ENCODE measurements around the gene USP8. TPM values are rescaled to one million over a fixed set of nuclear protein-coding genes. Genes with fewer than 3 reads are reported as not detected.
"Not testable (repeated sequence)": the region's sequence is repeated elsewhere in the genome, so short reads cannot be mapped to it uniquely, and the experiment has no call there.

Gene USP8
- total RNA-seq = 10 to 100 TPM; 32.4 to 34.6 TPM

GRCh38 chr15:50424066-50424890 lies at the start of gene USP8:
USP8 (plus strand) TSS chr15:50424405; CDS start chr15:50439074, 14,669 bp downstream.
- ATAC-seq (peak; percentile 96), DNase-seq (peak; percentile 95 to 97 (median 96))
- no peaks in the 10 kb centered on the region for H3K36me3 ChIP-seq (replicated peaks in 1 of 2; ENCODE audit: insufficient read depth in 1 of 2, low read depth in 2 of 2)
- peak within 1 kb of the TSS; percentile 3 to 94 for H3K4me3 ChIP-seq
- peaks cover 24% of the 10 kb centered on the region for H3K4me1 ChIP-seq
- WGBS, 2 donors = 1% methylated on average over 16 to 55 of the region's 55 CpGs
- TF ChIP-seq POLR2A (IDR thresholded peaks at IDR 0.05) (peak; percentile 76 to 96 (median 95)), CTCF (IDR thresholded peaks at IDR 0.05) (no peak)
- intact Hi-C loops (cut with DNase I) = no loop called here
- H3K27me3 ChIP-seq = no peaks in the 10 kb centered on the region
- H3K27ac ChIP-seq = peak within 1 kb of the TSS; percentile 79 to 98 (median 89)
- no peaks in the 10 kb centered on the region for H3K9me3 ChIP-seq

DNA sequence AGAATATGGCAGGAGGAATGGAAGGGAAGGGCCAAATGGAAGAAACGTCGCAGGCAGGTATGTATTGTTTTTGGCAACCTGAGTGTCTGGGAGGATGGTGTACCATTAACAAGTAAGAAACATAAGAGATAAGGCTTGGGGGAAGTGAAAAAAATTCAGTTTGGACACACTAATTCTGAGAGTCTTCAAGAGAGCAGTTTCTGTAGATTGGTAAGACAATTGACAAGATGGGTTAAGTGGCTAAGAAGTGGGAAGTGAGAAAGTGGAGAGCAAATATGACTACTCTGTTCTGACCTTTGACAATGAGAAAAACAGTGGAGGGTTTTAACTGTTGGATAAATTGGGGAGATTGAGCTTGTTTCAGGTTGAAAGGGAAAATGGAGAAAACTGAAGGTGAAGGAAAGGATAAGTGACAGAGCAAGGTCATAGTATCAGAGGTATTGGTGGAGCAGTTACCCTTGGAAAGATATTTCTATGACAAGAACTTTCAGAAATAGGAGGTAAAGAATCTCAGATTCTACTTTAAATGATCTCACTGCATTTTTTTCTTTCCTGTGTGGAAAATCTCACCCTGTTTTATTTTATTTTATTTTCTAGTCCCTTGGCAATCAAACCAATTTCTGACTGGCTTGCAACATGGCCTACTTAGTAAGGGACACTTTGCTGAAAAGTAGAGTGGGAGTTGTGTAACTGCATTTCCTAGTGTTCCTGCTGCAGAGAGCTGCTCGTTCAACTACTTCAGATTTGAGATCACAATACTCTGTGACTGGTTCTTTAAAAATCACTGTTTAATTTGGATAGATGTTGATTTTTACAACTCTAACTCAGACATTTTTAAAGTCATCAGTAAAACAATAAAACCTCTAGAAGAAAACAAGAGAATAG lies 46.1 kb upstream of the USP8 start:
- Histone ChIP-seq H3K27me3 (no peaks in the 10 kb centered on the region), H3K4me3 (no peak overlapping the region), H3K27ac (no peak overlapping the region), H3K36me3 (replicated peaks in 1 of 2; ENCODE audit: insufficient read depth in 1 of 2, low read depth in 2 of 2) (no peaks in the 10 kb centered on the region), H3K9me3 (no peaks in the 10 kb centered on the region), H3K4me1 (no peaks in the 10 kb centered on the region)
- WGBS, 2 donors = 55 to 60% methylated on average over 3 of the region's 3 CpGs
- ATAC-seq (no peak), DNase-seq (no peak)
- no peak for TF ChIP-seq CTCF (IDR thresholded peaks at IDR 0.05)
- TF ChIP-seq POLR2A (IDR thresholded peaks at IDR 0.05) = no peak
- intact Hi-C loops (cut with DNase I) = no loop called here

DNA sequence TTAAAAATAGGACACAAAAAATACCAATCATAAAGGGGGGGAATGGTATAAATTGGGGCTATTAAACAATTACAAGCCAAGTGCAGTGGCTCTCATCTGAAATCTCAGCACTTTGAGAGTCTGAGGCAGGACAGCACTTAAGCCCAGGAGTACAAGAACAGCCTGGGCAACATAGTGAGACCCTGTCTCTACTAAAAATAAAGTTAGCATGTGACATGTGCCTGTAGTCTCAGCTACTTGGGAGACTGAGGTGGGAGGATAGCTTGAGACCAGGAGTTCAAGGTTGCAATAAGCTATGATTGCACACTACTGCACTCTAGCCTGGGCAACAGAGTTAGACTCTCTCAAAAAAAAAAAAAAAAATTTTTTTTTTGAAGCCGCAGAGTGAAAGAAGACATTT lies 45.4 kb upstream of the USP8 start:
- intact Hi-C loops (cut with DNase I) = no loop called here
- Histone ChIP-seq H3K9me3 (no peaks in the 10 kb centered on the region), H3K27me3 (no peaks in the 10 kb centered on the region), H3K4me1 (no peaks in the 10 kb centered on the region), H3K36me3 (replicated peaks in 1 of 2; ENCODE audit: insufficient read depth in 1 of 2, low read depth in 2 of 2) (no peaks in the 10 kb centered on the region), H3K4me3 (no peak overlapping the region), H3K27ac (no peak overlapping the region)
- ATAC-seq = no peak
- no peak for TF ChIP-seq POLR2A (IDR thresholded peaks at IDR 0.05)
- TF ChIP-seq CTCF (IDR thresholded peaks at IDR 0.05) = no peak
- 100% methylated on average over 1 of the region's 1 CpG for WGBS, 2 donors
- no peak for DNase-seq

GRCh38 chr15:50379413-50379812 lies 44.8 kb upstream of the USP8 start:
- intact Hi-C loops (cut with DNase I); ATAC-seq; H3K27ac ChIP-seq; H3K27me3 ChIP-seq; H3K36me3 ChIP-seq (replicated peaks in 1 of 2; ENCODE audit: insufficient read depth in 1 of 2, low read depth in 2 of 2); H3K4me3 ChIP-seq; DNase-seq; H3K4me1 ChIP-seq; H3K9me3 ChIP-seq: not testable (repeated sequence)
- 82 to 90% methylated on average over 7 of the region's 7 CpGs for WGBS, 2 donors

DNA sequence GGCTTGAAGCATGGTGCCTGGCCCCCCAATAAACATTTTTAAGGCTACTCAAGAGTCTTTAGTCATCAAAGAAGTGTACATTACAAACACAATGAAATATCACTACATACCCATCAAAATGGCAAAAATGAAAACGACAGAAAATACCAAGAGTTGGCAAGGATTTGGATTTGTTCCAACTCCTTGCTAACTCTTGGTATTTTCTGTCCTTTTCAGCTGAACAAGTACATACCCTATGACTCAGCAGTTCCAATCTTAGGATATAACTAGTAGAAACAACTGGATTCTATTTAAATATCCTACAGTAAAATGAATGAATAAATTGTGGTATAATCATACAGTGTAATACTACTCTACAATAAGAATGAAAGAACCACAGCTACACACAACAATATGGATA lies 44.1 kb upstream of the USP8 start:
- WGBS, 2 donors = 32 to 50% methylated on average over 1 of the region's 1 CpG
- Histone ChIP-seq H3K4me1 (no peaks in the 10 kb centered on the region), H3K9me3 (no peaks in the 10 kb centered on the region), H3K4me3 (no peak overlapping the region), H3K27me3 (no peaks in the 10 kb centered on the region), H3K36me3 (replicated peaks in 1 of 2; ENCODE audit: insufficient read depth in 1 of 2, low read depth in 2 of 2) (no peaks in the 10 kb centered on the region), H3K27ac (no peak overlapping the region)
- intact Hi-C loops (cut with DNase I) = no loop called here
- ATAC-seq (no peak), DNase-seq (no peak)
- TF ChIP-seq POLR2A (IDR thresholded peaks at IDR 0.05) = no peak
- TF ChIP-seq CTCF (IDR thresholded peaks at IDR 0.05) = no peak

All from body of pancreas (tissue), 4 donors.